HEK293 (cell line): ENCODE data around the gene SDHAF1.

Source experiments
- CTCF ChIA-PET: fragments of 350-600 bp; formaldehyde crosslinking; extraction: SDS; loops from one replicate; lab custom pipeline; 2021; ENCODE audit warnings: antibody characterized with exemption; lab: Yijun Ruan, JAX
- POLR2A ChIA-PET: fragments of 300-600 bp; formaldehyde crosslinking; extraction: SDS; loops from one replicate; lab custom pipeline; 2020; ENCODE audit warnings: antibody characterized with exemption, inconsistent platforms; lab: Yijun Ruan, JAX
- H3K27ac ChIP-seq: fragments of 200-500 bp; sonication (Bioruptor generic); 2 replicates; pipeline ENCODE4 v1.5.1; 2014; ENCODE audit warnings: low read depth, low read length, control low read depth, inconsistent platforms; ENCODE audit errors: extremely low read depth
- H3K36me3 ChIP-seq, 2 experiments: fragments of 200-500 bp in 1 of 2; sonication (Bioruptor generic) in 1 of 2; 1 replicate in 1 of 2; 2 replicates in 1 of 2; pipeline ENCODE4 v1.5.1; 2014 to 2017; ENCODE audit warnings: inconsistent platforms in 2 of 2, low read length in 2 of 2; ENCODE audit not compliant: control insufficient read depth in 2 of 2, insufficient read depth in 1 of 2
- H3K4me1 ChIP-seq: fragments of 200-500 bp; sonication (Bioruptor generic); 2 replicates; pipeline ENCODE4 v1.5.1; 2014; ENCODE audit warnings: mild to moderate bottlenecking, low read length, inconsistent platforms; ENCODE audit not compliant: control insufficient read depth, insufficient read depth
- H3K4me3 ChIP-seq: 2 replicates; pipeline ENCODE4 v1.5.1; 2011; ENCODE audit warnings: low read depth, mild to moderate bottlenecking, control low read depth, low read length, moderate library complexity
- H3K9me3 ChIP-seq: fragments of 200-500 bp; sonication (Bioruptor generic); 2 replicates; pipeline ENCODE4 v1.5.1; 2014; ENCODE audit warnings: low read depth, low read length, inconsistent platforms; ENCODE audit not compliant: control insufficient read depth, insufficient read depth
- BCL11B ChIP-seq: fragments of 450-650 bp; formaldehyde crosslinking; IDR thresholded peaks from 2 replicates; pipeline ENCODE4 v1.5.1; 2016; ENCODE audit warnings: low read depth, missing biosample characterization, missing genetic modification characterization
- EGR2 ChIP-seq: fragments of 450-650 bp; formaldehyde crosslinking; IDR thresholded peaks from 2 replicates; pipeline ENCODE4 v1.5.1; 2016; ENCODE audit warnings: low read depth, missing biosample characterization, missing genetic modification characterization
- GFI1B ChIP-seq: fragments of 450-650 bp; formaldehyde crosslinking; IDR thresholded peaks from 2 replicates; pipeline ENCODE4 v1.5.1; 2016; ENCODE audit warnings: missing biosample characterization, missing genetic modification characterization
- GLI4 ChIP-seq: fragments of 450-650 bp; formaldehyde crosslinking; IDR thresholded peaks from 2 replicates; pipeline ENCODE4 v1.5.1; 2016; ENCODE audit warnings: missing biosample characterization, missing genetic modification characterization
- GLIS2 ChIP-seq: fragments of 450-650 bp; formaldehyde crosslinking; IDR thresholded peaks from 2 replicates; pipeline ENCODE4 v1.5.1; 2016; ENCODE audit warnings: missing biosample characterization, missing genetic modification characterization
- HOXA7 ChIP-seq: sonication (generic); formaldehyde crosslinking; IDR thresholded peaks from 2 replicates; pipeline ENCODE4 v1.8.1; 2022; ENCODE audit warnings: missing genetic modification reagents, borderline replicate concordance
- KLF8 ChIP-seq: fragments of 450-650 bp; formaldehyde crosslinking; IDR thresholded peaks from 2 replicates; pipeline ENCODE4 v1.5.1; 2016; ENCODE audit warnings: missing biosample characterization, missing genetic modification characterization
- REST ChIP-seq: fragments of 450-650 bp; formaldehyde crosslinking; IDR thresholded peaks from 2 replicates; pipeline ENCODE4 v1.5.1; 2016; ENCODE audit warnings: missing biosample characterization, missing genetic modification characterization
- SP3 ChIP-seq: fragments of 450-650 bp; formaldehyde crosslinking; IDR thresholded peaks from 2 replicates; pipeline ENCODE4 v1.5.1; 2016; ENCODE audit warnings: missing biosample characterization, missing genetic modification characterization
- YY1 ChIP-seq: fragments of 450-650 bp; formaldehyde crosslinking; IDR thresholded peaks from 2 replicates; pipeline ENCODE4 v1.5.1; 2018; ENCODE audit warnings: missing biosample characterization, missing genetic modification characterization
- ZBTB17 ChIP-seq: fragments of 450-650 bp; formaldehyde crosslinking; IDR thresholded peaks from 2 replicates; pipeline ENCODE4 v1.5.1; 2016; ENCODE audit warnings: missing biosample characterization, missing genetic modification characterization
- ZFHX2 ChIP-seq: fragments of 450-650 bp; formaldehyde crosslinking; conservative IDR thresholded peaks from 2 replicates; pipeline ENCODE4 v1.5.1; 2016; ENCODE audit warnings: missing biosample characterization, missing genetic modification characterization
- ZNF10 ChIP-seq: fragments of 450-650 bp; formaldehyde crosslinking; IDR thresholded peaks from 2 replicates; pipeline ENCODE4 v1.5.1; 2017; ENCODE audit warnings: missing biosample characterization, missing genetic modification characterization
- ZNF121 ChIP-seq: fragments of 450-650 bp; formaldehyde crosslinking; IDR thresholded peaks from 2 replicates; pipeline ENCODE4 v1.5.1; 2016; ENCODE audit warnings: missing biosample characterization, missing genetic modification characterization
- ZNF2 ChIP-seq: fragments of 450-650 bp; formaldehyde crosslinking; IDR thresholded peaks from 2 replicates; pipeline ENCODE4 v1.5.1; 2016; ENCODE audit warnings: missing biosample characterization, missing genetic modification characterization
- ZNF24 ChIP-seq: fragments of 450-650 bp; formaldehyde crosslinking; IDR thresholded peaks from 2 replicates; pipeline ENCODE4 v1.5.1; 2016; ENCODE audit warnings: missing biosample characterization, missing genetic modification characterization
- ZNF335 ChIP-seq: fragments of 450-650 bp; formaldehyde crosslinking; conservative IDR thresholded peaks from 2 replicates; pipeline ENCODE4 v1.5.1; 2016; ENCODE audit warnings: missing biosample characterization, missing genetic modification characterization
- ZNF394 ChIP-seq: fragments of 450-650 bp; formaldehyde crosslinking; IDR thresholded peaks from 2 replicates; pipeline ENCODE4 v1.5.1; 2016; ENCODE audit warnings: missing biosample characterization, missing genetic modification characterization, mild to moderate bottlenecking, moderate library complexity, borderline replicate concordance
- ZNF449 ChIP-seq: fragments of 450-650 bp; formaldehyde crosslinking; IDR thresholded peaks from 2 replicates; pipeline ENCODE4 v1.5.1; 2017; ENCODE audit warnings: missing biosample characterization, mild to moderate bottlenecking, missing genetic modification characterization, moderate library complexity
- ZNF629 ChIP-seq: fragments of 450-650 bp; formaldehyde crosslinking; IDR thresholded peaks from 2 replicates; pipeline ENCODE4 v1.5.1; 2017; ENCODE audit warnings: missing biosample characterization, missing genetic modification characterization
- ZNF639 ChIP-seq: fragments of 450-650 bp; formaldehyde crosslinking; IDR thresholded peaks from 2 replicates; pipeline ENCODE4 v1.5.1; 2016; ENCODE audit warnings: missing biosample characterization, missing genetic modification characterization
- TF ChIP-seq, protein P1 (sequence below): fragments of 450-650 bp; formaldehyde crosslinking; IDR thresholded peaks from 2 replicates; pipeline ENCODE4 v1.5.1; 2016; ENCODE audit warnings: missing biosample characterization, missing genetic modification characterization
- TF ChIP-seq, protein P2 (sequence below): fragments of 450-650 bp; formaldehyde crosslinking; conservative IDR thresholded peaks from 2 replicates; pipeline ENCODE4 v1.5.1; 2016; ENCODE audit warnings: low read depth, missing biosample characterization, missing genetic modification characterization

The SDHAF1 gene

DNA sequence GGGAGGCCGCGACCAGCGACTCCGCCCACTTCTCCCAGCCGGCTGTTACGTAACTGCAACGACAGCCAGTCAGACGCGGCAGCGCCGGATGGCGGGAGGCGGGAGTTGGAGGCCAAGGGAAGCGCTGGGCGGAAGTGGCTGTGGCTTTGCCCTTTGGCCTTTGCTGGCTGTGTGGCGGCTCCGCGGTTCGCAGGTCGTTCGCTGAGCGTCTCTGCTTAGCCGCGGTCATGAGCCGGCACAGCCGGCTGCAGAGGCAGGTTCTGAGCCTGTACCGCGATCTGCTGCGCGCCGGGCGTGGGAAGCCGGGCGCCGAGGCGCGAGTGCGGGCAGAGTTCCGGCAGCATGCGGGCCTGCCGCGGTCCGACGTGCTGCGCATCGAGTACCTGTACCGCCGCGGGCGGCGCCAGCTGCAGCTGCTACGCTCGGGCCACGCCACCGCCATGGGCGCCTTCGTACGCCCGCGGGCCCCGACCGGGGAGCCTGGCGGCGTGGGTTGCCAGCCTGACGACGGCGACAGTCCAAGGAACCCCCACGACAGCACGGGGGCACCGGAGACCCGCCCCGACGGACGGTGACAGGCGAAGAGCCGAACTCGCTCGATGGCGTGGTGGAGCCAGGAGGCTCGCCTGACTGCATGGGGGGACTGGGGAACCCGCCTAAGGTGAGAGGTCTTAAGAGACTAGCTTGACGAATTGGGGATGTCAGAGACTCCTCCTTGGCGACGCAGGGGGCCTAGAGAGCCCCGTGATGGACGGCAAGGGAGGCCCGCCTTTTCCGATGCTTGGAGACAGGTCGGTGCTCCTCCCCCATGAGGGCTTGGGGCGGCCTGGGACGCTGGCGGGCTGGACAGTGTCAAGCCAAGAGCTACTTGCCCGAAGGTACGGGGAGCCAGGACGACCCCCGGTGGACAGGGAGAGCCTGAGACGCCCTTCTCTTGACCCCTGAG lies at the start of gene SDHAF1:
SDHAF1 (plus strand) TSS at position 141 of the 946 bp plus-strand sequence; CDS start at position 228, 87 bp downstream.
- Histone ChIP-seq H3K4me3 (peak within 1 kb of the TSS; percentile 47), H3K4me1 (peaks cover 21% of the 10 kb centered on the region), H3K27ac (peak within 1 kb of the TSS; percentile 84), H3K36me3 (peaks cover 21 to 36% of the 10 kb centered on the region in 2 experiments), H3K9me3 (no peaks in the 10 kb centered on the region)
- POLR2A ChIA-PET, result interaction anchor here (0.5 to 2.3 kb wide), 10 partner anchors 10 to 238 kb away, joined by 3 to 12 read pairs (median 4); partner anchors contain the start of genes ALKBH6, POLR2I, SYNE4 and TBCB
- CTCF ChIA-PET, result interaction anchor here (0.5 to 3.9 kb wide), 15 partner anchors 18 to 439 kb away, joined by 3 to 11 read pairs (median 4); partner anchors contain the start of gene ALKBH6
- TF ChIP-seq SP3 (tag by site-specific recombination) (peak; percentile 98), BCL11B (tag by site-specific recombination) (peak; percentile 99), ZNF2 (tag by site-specific recombination) (peak; percentile 79; the same call in 1 of the 2 replicates), GLI4 (no peak), ZBTB17 (tag by site-specific recombination) (peak; percentile 87), ZNF394 (tag by site-specific recombination) (peak; percentile 37; the same call in 1 of the 2 replicates), ZNF639 (tag by site-specific recombination) (no peak), ZNF10 (tag by site-specific recombination) (0 out of 2 replicates have a peak, but pooled peaks have one; percentile 64), ZNF24 (tag by site-specific recombination) (0 out of 2 replicates have a peak, but pooled peaks have one; percentile 11), ZNF335 (tag by site-specific recombination) (peak; percentile 100), ZFHX2 (tag by site-specific recombination) (peak; percentile 97), GFI1B (no peak), KLF8 (tag by site-specific recombination) (peak; percentile 50; the same call in 1 of the 2 replicates), ZNF629 (tag by site-specific recombination) (peak; percentile 97), REST (peak; percentile 74), HOXA7 (peak; percentile 71; the same call in 1 of the 2 replicates), ZNF449 (tag by site-specific recombination) (peak; percentile 40; the same call in 1 of the 2 replicates), YY1 (peak; percentile 83), GLIS2 (tag by site-specific recombination) (peak; percentile 97), EGR2 (tag by site-specific recombination) (peak; percentile 94), ZNF121 (tag by site-specific recombination) (peak; percentile 76)
- TF ChIP-seq, protein P1, sequence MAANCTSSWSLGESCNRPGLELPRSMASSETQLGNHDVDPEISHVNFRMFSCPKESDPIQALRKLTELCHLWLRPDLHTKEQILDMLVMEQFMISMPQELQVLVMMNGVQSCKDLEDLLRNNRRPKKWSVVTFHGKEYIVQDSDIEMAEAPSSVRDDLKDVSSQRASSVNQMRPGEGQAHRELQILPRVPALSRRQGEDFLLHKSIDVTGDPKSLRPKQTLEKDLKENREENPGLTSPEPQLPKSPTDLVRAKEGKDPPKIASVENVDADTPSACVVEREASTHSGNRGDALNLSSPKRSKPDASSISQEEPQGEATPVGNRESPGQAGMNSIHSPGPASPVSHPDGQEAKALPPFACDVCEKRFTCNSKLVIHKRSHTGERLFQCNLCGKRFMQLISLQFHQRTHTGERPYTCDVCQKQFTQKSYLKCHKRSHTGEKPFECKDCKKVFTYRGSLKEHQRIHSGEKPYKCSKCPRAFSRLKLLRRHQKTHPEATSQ (tag by site-specific recombination), result peak; percentile 97
- TF ChIP-seq, protein P2, sequence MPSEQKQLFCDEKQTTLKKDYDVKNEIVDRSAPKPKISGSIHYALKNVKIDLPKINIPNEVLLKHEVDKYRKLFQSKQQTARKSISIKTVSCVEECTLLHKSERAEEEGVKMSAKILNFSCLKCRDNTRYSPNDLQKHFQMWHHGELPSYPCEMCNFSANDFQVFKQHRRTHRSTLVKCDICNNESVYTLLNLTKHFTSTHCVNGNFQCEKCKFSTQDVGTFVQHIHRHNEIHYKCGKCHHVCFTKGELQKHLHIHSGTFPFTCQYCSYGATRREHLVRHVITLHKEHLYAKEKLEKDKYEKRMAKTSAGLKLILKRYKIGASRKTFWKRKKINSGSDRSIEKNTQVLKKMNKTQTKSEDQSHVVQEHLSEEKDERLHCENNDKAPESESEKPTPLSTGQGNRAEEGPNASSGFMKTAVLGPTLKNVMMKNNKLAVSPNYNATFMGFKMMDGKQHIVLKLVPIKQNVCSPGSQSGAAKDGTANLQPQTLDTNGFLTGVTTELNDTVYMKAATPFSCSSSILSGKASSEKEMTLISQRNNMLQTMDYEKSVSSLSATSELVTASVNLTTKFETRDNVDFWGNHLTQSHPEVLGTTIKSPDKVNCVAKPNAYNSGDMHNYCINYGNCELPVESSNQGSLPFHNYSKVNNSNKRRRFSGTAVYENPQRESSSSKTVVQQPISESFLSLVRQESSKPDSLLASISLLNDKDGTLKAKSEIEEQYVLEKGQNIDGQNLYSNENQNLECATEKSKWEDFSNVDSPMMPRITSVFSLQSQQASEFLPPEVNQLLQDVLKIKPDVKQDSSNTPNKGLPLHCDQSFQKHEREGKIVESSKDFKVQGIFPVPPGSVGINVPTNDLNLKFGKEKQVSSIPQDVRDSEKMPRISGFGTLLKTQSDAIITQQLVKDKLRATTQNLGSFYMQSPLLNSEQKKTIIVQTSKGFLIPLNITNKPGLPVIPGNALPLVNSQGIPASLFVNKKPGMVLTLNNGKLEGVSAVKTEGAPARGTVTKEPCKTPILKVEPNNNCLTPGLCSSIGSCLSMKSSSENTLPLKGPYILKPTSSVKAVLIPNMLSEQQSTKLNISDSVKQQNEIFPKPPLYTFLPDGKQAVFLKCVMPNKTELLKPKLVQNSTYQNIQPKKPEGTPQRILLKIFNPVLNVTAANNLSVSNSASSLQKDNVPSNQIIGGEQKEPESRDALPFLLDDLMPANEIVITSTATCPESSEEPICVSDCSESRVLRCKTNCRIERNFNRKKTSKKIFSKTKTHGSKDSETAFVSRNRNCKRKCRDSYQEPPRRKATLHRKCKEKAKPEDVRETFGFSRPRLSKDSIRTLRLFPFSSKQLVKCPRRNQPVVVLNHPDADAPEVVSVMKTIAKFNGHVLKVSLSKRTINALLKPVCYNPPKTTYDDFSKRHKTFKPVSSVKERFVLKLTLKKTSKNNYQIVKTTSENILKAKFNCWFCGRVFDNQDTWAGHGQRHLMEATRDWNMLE, result peak; percentile 70
